Measurements from ENCODE around the gene GPR61. TPM values are rescaled to one million over a fixed set of nuclear protein-coding genes. Genes with fewer than 3 reads are reported as not detected.

Gene GPR61
- total and polyA plus RNA-seq, 9 of the 15 experiments (the other 6 are each of a cell fraction or from before 2014, with no cell fraction given), result 0.04 to 1.1 (median 0.25) TPM; not detected in 4

DNA sequence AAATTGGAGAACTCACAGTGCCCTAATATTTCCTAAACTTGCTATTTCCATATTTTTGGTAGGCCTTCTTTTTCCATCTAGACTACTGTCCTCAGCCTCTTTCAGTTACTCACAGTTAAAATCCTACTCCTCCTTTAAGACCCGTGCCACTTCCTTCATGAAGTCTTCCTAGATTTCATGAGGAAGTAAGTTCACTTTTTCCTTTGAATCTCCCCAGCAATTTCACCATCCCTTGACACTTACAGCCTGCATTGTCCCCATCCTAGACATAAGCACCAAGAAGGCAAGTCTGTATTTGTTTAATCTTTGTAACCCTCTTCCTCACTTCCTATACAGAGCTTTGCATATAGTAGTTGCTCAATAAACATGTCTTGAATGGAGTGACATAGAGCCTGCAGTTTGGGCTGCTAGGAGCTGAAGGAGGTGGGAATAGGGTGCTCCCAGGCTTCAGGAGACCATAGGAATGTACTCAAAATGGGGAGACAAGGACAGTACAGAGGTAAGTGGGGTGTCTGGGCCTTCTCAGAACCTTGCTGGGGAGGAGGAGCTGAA is 5.3 kb upstream of the GPR61 start (continued):
- TF ChIP-seq, protein P1, sequence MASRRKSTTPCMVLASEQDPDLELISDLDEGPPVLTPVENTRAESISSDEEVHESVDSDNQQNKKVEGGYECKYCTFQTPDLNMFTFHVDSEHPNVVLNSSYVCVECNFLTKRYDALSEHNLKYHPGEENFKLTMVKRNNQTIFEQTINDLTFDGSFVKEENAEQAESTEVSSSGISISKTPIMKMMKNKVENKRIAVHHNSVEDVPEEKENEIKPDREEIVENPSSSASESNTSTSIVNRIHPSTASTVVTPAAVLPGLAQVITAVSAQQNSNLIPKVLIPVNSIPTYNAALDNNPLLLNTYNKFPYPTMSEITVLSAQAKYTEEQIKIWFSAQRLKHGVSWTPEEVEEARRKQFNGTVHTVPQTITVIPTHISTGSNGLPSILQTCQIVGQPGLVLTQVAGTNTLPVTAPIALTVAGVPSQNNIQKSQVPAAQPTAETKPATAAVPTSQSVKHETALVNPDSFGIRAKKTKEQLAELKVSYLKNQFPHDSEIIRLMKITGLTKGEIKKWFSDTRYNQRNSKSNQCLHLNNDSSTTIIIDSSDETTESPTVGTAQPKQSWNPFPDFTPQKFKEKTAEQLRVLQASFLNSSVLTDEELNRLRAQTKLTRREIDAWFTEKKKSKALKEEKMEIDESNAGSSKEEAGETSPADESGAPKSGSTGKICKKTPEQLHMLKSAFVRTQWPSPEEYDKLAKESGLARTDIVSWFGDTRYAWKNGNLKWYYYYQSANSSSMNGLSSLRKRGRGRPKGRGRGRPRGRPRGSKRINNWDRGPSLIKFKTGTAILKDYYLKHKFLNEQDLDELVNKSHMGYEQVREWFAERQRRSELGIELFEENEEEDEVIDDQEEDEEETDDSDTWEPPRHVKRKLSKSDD (conservative IDR thresholded peaks at IDR 0.05; ENCODE audit: low read length), result no peak
- peak in 1 of 2 experiments; percentile 52; a peak in 3 of 4 replicates for TF ChIP-seq KDM1A (IDR thresholded peaks at IDR 0.05)
- TF ChIP-seq MYNN (IDR thresholded peaks at IDR 0.05), result no peak
- no peak for TF ChIP-seq MYNN (CRISPR knock-in tag; IDR thresholded peaks at IDR 0.05)
- peak; percentile 73; the same call in 1 of the 2 replicates for TF ChIP-seq ZNF436 (CRISPR knock-in tag; IDR thresholded peaks at IDR 0.05)
- TF ChIP-seq CEBPB (tag; IDR thresholded peaks at IDR 0.05), result no peak
- TF ChIP-seq TAF7 (tag; IDR thresholded peaks at IDR 0.05), result no peak
- no peak for TF ChIP-seq SMAD3 (CRISPR knock-in tag; conservative IDR thresholded peaks at IDR 0.05)
- no peak for TF ChIP-seq JUN (IDR thresholded peaks at IDR 0.05; ENCODE audit: borderline replicate concordance, low read depth, low read length)
- no peak for TF ChIP-seq JUN (CRISPR knock-in tag; IDR thresholded peaks at IDR 0.05; ENCODE audit: borderline replicate concordance)
- no peak for TF ChIP-seq EZH2 (IDR thresholded peaks at IDR 0.05; ENCODE audit: borderline replicate concordance, low read depth, low read length)
- TF ChIP-seq, protein P2, sequence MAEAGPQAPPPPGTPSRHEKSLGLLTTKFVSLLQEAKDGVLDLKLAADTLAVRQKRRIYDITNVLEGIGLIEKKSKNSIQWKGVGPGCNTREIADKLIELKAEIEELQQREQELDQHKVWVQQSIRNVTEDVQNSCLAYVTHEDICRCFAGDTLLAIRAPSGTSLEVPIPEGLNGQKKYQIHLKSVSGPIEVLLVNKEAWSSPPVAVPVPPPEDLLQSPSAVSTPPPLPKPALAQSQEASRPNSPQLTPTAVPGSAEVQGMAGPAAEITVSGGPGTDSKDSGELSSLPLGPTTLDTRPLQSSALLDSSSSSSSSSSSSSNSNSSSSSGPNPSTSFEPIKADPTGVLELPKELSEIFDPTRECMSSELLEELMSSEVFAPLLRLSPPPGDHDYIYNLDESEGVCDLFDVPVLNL (CRISPR knock-in tag; IDR thresholded peaks at IDR 0.05; ENCODE audit: low read depth), result no peak
- TF ChIP-seq CBX3 (IDR thresholded peaks at IDR 0.05; ENCODE audit: borderline replicate concordance in 1 of 2, low read length in 2 of 2), result peak in 1 of 2 experiments; percentile 17; a peak in 1 of 3 replicates
- no peak for TF ChIP-seq ZNF507 (tag; conservative IDR thresholded peaks at IDR 0.05)
- TF ChIP-seq, protein P3, sequence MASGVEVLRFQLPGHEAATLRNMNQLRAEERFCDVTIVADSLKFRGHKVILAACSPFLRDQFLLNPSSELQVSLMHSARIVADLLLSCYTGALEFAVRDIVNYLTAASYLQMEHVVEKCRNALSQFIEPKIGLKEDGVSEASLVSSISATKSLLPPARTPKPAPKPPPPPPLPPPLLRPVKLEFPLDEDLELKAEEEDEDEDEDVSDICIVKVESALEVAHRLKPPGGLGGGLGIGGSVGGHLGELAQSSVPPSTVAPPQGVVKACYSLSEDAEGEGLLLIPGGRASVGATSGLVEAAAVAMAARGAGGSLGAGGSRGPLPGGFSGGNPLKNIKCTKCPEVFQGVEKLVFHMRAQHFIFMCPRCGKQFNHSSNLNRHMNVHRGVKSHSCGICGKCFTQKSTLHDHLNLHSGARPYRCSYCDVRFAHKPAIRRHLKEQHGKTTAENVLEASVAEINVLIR (CRISPR knock-in tag; IDR thresholded peaks at IDR 0.05), result no peak
- no peak for TF ChIP-seq SPI1 (IDR thresholded peaks at IDR 0.05; ENCODE audit: borderline replicate concordance, low read depth, low read length)
- TF ChIP-seq BACH1 (tag; IDR thresholded peaks at IDR 0.05), result no peak
- TF ChIP-seq, protein P4, sequence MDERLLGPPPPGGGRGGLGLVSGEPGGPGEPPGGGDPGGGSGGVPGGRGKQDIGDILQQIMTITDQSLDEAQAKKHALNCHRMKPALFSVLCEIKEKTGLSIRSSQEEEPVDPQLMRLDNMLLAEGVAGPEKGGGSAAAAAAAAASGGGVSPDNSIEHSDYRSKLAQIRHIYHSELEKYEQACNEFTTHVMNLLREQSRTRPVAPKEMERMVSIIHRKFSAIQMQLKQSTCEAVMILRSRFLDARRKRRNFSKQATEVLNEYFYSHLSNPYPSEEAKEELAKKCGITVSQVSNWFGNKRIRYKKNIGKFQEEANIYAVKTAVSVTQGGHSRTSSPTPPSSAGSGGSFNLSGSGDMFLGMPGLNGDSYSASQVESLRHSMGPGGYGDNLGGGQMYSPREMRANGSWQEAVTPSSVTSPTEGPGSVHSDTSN (CRISPR knock-in tag; IDR thresholded peaks at IDR 0.05; ENCODE audit: low read depth), result no peak
- TF ChIP-seq, protein P4 (tag; conservative IDR thresholded peaks at IDR 0.05; ENCODE audit: low read depth), result no peak
- no peak for TF ChIP-seq TAL1 (IDR thresholded peaks at IDR 0.05)
- no peak for TF ChIP-seq SRSF7 (optimal IDR thresholded peaks at IDR 0.05; ENCODE audit: low read depth, low read length)
- TF ChIP-seq CHCHD3 (CRISPR knock-in tag; IDR thresholded peaks at IDR 0.05), result no peak

Data from K562 (cell line).